HUES6 (cell line): ENCODE results near the gene MAMDC4.
A peak's percentile ranks its signal among the peaks of the same experiment; 100 is the strongest.
"Not testable (repeated sequence)": the region's sequence is repeated elsewhere in the genome, so short reads cannot be mapped to it uniquely, and the experiment has no call there.

Source experiments
- H3K27ac ChIP-seq: 2 replicates; pipeline ENCODE4 v1.7.0; 2013; ENCODE audit warnings: low read depth, mild to moderate bottlenecking, low read length, inconsistent platforms
- H3K27me3 ChIP-seq: 2 replicates; pipeline ENCODE4 v1.6.1; 2013; ENCODE audit warnings: low read length; ENCODE audit not compliant: control insufficient read depth, insufficient read depth
- H3K36me3 ChIP-seq: 2 replicates; pipeline ENCODE4 v1.6.1; 2013; ENCODE audit warnings: low read length; ENCODE audit not compliant: control insufficient read depth, insufficient read depth
- H3K4me1 ChIP-seq: 2 replicates; pipeline ENCODE4 v1.6.1; 2013; ENCODE audit warnings: low read length; ENCODE audit not compliant: control insufficient read depth, insufficient read depth
- H3K4me3 ChIP-seq: 2 replicates; pipeline ENCODE4 v1.5.1; 2013; ENCODE audit warnings: low read depth, low read length
- H3K9ac ChIP-seq: one replicate; pipeline ENCODE4 v1.6.1; 2013; ENCODE audit warnings: mild to moderate bottlenecking, low read length
- H3K9me3 ChIP-seq: 2 replicates; pipeline ENCODE4 v1.6.1; 2013; ENCODE audit warnings: low read depth, low read length; ENCODE audit not compliant: control insufficient read depth, insufficient read depth

The MAMDC4 gene

DNA sequence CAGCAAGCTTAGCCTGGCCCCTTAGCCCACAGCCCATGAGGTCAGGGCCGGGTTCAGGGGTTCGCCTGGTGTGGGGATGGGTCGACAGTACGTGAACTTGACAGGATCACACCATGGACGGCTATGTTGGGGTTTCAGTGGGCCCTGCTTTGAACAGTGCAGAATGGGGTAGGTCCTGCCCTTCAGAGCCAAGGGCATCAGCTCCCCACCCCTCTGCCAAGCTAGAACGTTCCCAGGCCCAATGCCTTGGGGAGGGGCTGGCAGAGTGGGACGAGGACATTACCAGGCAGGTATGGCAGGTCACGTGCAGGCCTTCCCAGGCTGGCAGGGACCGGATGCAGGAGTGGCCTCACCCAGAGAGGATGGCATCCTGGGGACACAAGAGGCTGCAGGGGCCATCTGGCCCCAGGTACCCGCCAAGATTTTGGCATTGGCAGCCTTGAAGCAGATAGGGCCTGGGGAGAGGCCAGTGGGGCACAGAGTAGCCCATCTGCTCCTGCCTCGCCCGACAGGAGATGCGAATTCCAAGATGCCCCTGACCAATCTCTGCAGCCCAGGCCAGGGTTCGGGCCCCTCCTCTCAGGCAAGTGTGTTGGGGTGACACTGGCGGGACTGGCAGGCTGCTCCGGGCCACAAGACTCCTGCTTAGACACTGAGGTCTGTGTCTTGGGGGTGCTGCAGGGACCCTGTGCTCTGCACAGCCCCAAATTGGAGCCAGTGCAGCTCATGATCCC, 10.3 kb upstream of the MAMDC4 start:
- not testable (repeated sequence) for H3K9ac ChIP-seq, H3K27me3 ChIP-seq, H3K9me3 ChIP-seq, H3K27ac ChIP-seq
- Histone ChIP-seq H3K4me1 (peaks cover 30% of the 10 kb centered on the region), H3K4me3 (peak overlapping the region; percentile 34; the same call in 1 of the 2 replicates), H3K36me3 (peaks cover 26% of the 10 kb centered on the region)

DNA sequence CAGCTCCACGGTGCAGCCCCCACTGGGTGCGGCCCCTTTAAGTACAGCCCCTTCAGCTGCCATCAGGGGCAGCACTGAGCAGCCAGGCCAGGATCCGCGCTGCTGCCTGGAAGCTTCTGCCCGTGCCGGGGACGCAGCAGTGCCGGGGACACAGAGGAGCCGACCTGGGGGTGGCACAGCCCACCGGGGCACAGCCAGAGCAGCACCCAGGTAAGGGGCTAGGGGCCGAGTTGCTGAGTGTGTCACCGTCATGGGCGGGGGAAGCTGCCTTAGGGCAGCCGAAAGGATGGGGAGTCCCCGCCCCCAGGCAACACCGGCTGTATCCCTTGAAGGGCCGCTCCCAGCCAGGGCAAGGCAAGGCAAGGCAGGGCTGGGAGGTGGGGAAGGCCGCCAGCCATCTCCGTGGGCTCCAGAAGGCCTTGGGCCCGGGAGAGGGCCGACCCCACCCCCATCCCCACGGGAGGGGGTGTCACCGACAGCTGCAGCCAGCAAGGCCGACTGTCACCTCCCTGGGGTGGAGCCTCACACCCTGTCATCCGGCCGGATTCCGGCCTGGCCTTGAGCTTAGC, 9.7 kb upstream of the MAMDC4 start, which contains the start of gene AJM1:
AJM1 (plus strand) TSS at position 99 of the 569 bp plus-strand sequence. CDS start 1,937 bp downstream, outside the sequence.
- Histone ChIP-seq H3K4me3 (peak within 1 kb of the TSS; percentile 34), H3K4me1 (peaks cover 30% of the 10 kb centered on the region), H3K36me3 (peaks cover 26% of the 10 kb centered on the region)
- not testable (repeated sequence) for H3K27ac ChIP-seq, H3K9me3 ChIP-seq, H3K9ac ChIP-seq, H3K27me3 ChIP-seq

DNA sequence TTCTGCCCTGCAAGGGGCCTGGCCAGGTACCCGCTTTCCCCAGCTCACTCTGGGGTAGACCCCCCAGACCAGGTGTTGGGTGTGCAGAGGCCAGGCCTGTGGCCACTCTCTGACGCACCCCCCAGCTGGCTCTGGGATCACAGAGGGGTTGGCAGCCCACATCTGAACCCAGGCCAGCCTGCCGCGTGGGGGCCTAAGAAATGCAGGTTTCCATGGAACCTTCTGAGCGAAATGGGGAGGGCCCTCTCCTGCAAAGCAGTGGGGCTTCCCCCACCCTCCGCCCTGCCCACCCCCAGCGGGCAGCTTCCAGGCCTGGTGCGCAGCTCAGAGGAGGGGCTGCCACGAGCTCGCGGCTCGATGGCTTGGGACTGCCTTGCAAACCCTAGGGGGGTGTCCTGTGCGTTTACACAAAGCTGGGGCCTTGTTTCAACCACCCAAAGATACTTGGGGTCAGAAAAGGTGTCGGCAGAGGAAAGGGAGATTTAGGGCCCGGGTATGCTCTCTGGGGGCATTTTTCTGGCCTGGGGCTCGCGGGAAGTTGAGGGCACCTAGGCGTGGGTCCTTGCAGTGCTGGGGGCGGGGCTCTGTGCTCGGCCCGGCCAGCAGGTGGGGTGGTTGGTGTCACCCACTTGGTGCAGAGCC, 8.9 kb upstream of the MAMDC4 start:
- not testable (repeated sequence) for H3K9ac ChIP-seq, H3K27ac ChIP-seq

DNA sequence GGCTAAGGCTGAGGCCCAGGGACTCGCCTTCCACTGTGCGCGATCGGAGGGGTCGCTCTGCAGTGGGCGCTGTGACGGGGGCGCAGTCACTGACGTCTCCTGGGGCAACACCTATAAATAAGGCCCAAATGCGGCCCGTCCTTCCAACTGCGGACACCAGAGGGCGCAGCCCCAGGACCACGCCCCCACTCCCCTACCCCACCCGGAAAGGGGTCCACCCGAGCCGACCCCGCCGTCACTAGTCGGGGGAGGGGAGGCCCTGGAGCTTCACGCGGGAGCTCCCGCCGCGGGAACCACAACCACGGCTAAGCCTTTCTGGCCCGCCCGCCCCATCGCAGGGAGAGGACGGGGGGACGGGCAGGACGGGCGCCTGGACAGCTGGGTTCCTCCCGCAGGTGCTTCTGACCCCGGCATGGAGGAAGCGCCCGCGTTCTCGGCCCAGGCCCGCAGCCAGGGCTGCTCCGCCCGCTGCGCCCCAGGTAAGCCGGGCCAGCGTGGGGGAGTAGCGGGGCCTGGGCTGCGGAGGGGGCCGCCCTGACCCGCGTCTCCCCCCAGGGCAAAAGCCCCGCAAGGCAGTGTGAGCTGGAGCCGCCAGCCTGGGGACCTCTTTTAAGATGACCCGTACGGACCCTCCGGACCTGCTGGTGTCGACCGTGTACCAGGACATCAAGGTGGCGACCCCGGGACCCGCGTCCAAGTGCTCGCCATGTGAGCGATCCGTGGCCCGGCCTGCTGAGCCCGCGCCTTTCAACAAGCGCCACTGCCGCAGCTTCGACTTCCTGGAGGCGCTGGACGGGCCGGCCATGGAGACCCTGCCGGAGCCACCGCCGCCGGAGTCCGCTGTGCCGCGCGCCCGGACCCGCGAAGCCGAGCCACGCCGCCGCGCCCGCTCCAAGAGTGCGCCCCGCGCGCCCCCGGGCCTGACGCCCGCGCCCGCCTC, 8.1 kb upstream of the MAMDC4 start:
- H3K27ac ChIP-seq, H3K4me3 ChIP-seq, H3K27me3 ChIP-seq, H3K9ac ChIP-seq, H3K9me3 ChIP-seq: not testable (repeated sequence)
- peaks cover 29% of the 10 kb centered on the region for H3K4me1 ChIP-seq
- peaks cover 10% of the 10 kb centered on the region for H3K36me3 ChIP-seq

More for the DNA sequence above, 8.9 kb upstream of the MAMDC4 start:
- H3K4me3 ChIP-seq, H3K27me3 ChIP-seq, H3K9me3 ChIP-seq: not testable (repeated sequence)
- peaks cover 30% of the 10 kb centered on the region for H3K4me1 ChIP-seq
- H3K36me3 ChIP-seq: peaks cover 18% of the 10 kb centered on the region

DNA sequence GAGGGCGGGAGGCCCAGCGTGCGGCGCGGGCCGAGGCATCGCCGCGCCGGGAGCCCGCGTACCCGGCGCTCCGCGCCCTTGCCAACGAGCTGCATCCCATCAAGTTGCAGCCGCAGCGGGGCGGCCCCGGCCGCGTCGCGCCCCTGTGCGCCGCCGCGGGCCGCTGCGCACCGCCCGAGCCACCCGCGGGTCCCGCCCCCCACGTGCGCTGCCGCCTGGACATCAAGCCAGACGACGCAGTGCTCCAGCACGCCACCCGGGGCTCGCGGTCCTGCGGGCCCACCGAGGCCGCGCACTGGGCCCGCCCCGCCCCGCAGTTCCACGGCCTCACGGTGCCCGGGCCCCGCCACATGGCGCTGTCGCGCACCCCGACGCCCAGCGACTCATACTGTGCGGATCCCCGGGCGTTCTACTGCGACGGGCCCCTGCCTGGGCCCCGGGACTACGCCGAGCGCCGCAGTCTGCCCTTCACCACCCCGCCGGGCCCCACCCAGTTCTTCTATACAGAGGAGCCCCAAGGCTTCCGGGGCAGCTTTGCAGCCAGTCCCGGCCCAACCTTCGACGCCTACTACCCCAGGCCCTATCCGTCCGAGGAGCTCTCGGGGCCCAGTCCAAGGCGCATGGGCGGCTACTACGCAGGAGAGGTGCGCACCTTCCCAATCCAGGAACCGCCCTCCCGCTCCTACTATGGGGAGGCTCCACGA, 7.2 kb upstream of the MAMDC4 start:
- Histone ChIP-seq H3K4me1 (peaks cover 25% of the 10 kb centered on the region), H3K27me3 (peaks cover 5% of the 10 kb centered on the region; the same call in 1 of the 2 replicates), H3K36me3 (peaks cover 3% of the 10 kb centered on the region), H3K9me3 (no peaks in the 10 kb centered on the region), H3K4me3 (no peak overlapping the region), H3K27ac (no peak overlapping the region), H3K9ac (no peak overlapping the region)

DNA sequence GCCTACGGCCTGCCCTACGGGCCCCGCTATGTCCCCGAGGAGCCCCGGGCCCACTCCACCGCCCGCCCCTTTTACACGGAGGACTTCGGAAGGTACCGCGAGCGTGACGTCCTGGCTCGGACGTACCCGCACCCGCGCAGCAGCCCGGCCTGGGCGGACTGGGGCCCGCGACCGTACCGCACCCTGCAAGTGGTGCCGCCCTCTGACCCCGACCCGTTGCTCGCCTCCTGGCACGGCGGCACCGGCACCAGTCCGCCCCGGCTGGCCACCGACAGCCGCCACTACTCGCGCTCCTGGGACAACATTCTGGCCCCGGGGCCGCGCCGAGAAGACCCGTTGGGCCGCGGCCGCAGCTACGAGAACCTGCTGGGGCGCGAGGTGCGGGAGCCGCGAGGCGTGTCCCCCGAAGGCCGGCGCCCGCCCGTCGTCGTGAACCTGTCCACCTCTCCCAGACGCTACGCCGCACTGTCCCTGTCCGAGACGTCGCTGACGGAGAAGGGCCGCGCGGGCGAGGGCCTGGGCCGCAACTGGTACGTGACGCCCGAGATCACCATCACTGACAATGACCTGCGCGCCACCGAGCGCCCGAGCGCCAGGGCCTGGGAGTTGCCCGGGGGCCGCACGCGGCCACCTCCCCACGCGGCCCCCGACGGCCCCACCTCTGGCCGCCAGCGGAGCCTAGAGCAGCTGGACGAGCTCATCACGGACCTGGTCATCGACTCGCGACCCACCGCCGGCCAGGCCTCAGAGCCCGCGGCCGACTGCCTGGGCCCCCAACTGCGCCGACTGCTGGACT, 6.5 kb upstream of the MAMDC4 start:
- H3K4me1 ChIP-seq: peaks cover 25% of the 10 kb centered on the region
- no peak overlapping the region; the same call in 1 of the 2 replicates for H3K4me3 ChIP-seq
- no peaks in the 10 kb centered on the region for H3K9me3 ChIP-seq
- H3K9ac ChIP-seq: no peak overlapping the region
- no peak overlapping the region for H3K27ac ChIP-seq
- peaks cover 7% of the 10 kb centered on the region for H3K36me3 ChIP-seq
- peaks cover 5% of the 10 kb centered on the region; the same call in 1 of the 2 replicates for H3K27me3 ChIP-seq

DNA sequence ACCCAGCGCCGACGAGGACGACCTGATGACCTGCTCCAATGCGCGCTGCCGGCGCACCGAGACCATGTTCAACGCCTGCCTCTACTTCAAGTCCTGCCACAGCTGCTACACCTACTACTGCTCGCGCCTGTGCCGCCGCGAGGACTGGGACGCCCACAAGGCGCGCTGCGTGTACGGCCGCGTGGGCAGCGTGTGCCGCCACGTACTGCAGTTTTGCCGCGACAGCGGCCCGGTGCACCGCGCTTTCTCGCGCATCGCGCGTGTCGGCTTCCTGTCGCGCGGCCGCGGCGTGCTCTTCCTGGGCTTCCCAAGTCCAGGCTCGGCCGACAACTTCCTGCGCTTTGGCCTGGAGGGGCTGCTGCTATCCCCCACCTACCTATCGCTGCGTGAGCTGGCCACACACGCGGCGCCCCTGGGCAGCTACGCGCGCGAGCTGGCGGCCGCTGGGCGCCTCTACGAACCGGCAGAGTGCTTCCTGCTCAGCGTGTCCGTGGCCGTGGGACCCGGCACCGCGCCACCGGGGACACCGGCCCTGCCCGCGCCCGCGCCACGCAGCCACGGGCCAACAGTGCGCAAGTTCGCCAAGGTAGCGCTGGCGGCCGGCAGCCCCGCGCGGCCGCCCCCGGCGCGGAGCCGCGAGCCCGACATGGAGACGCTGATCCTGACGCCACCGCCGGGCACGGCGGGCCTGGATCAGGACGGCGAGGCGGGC, 5.6 kb upstream of the MAMDC4 start:
- H3K27ac ChIP-seq: no peak overlapping the region
- no peaks in the 10 kb centered on the region for H3K9me3 ChIP-seq
- peaks cover 16% of the 10 kb centered on the region for H3K36me3 ChIP-seq
- peak overlapping the region; percentile 64 for H3K4me3 ChIP-seq
- H3K9ac ChIP-seq: peak overlapping the region; percentile 49
- H3K27me3 ChIP-seq: peaks cover 5% of the 10 kb centered on the region; the same call in 1 of the 2 replicates
- peaks cover 16% of the 10 kb centered on the region for H3K4me1 ChIP-seq

DNA sequence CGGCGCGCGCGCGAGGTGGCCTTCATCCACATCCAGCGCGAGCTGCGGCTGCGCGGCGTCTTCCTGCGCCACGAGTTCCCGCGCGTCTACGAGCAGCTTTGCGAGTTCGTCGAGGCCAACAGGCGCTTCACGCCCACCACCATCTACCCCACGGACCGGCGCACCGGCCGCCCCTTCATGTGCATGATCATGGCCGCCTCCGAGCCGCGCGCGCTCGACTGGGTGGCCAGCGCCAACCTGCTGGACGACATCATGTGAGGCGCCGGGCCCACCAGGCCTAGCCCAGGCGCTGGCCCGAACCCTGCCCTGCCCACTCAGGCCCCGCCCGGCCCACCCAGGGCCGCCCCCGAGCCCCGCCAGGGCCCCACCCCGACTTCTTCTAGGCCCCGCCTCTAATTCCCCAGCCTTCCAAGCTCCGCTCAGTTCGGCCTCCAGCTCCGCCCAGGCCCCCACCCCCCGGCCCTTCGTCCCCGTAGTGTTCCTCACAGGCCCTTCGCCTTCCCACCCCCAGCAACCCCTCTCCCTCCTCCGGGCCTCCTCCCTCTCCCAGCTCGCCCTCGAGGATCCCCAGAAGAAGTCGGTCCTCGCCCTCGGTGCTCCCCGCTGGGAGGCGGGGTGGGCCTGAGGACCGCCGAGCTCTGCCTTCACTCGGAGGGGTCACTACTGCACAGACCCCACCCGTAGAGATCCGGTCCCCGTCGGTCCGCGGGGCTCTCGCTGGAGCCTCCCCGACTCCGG, 4.9 kb upstream of the MAMDC4 start:
- Histone ChIP-seq H3K36me3 (peaks cover 20% of the 10 kb centered on the region), H3K27ac (peak overlapping the region; percentile 89; the same call in 1 of the 2 replicates), H3K9ac (peak overlapping the region; percentile 84), H3K9me3 (no peaks in the 10 kb centered on the region), H3K27me3 (peaks cover 5% of the 10 kb centered on the region; the same call in 1 of the 2 replicates), H3K4me3 (peak overlapping the region; percentile 97), H3K4me1 (peaks cover 12% of the 10 kb centered on the region)
